Stimulated activated CD4-positive, alpha-beta T cell treated with anti-CD3 and anti-CD28 coated beads, Interleukin-1b, Interleukin-23, amount 100 ng/mL, for 48 hours (primary cell): ENCODE results near the gene LRRN4CL.

ENCODE experiments used
- DNase-seq: peaks from one replicate; pipeline ENCODE4 v3.0.0-alpha.2; 2020

LRRN4CL gene

GRCh38 chr11:62645946-62646824 lies 43.1 kb downstream of the LRRN4CL start, which contains the start of gene GANAB:
Gene GANAB (minus strand): TSS chr11:62646613. CDS start chr11:62646599, 14 bp downstream.
- peak; percentile 99 for DNase-seq

- DNase-seq, result no peak
Observed at GRCh38 chr11:62645671-62645945, 43.7 kb downstream of the LRRN4CL start.

- DNase-seq, result no peak
Observed at GRCh38 chr11:62644220-62644619, 45.1 kb downstream of the LRRN4CL start.
